Measurements from ENCODE around the gene LMCD1. TPM values are rescaled to one million over a fixed set of nuclear protein-coding genes. Genes with fewer than 3 reads are reported as not detected.

The LMCD1 gene
- total and polyA plus RNA-seq, 8 donors, result 14.0 to 39.4 (median 17.4) TPM

- H3K36me3 ChIP-seq, result no peaks in the 10 kb centered on the region
- H3K27ac ChIP-seq, result no peak overlapping the region
- no peak for FAIRE-seq
- no peak for DNase-seq
- H3K27me3 ChIP-seq, result no peaks in the 10 kb centered on the region
- WGBS, 2 donors, result 63 to 72% methylated on average over 3 of the region's 3 CpGs
- intact Hi-C loops (cut with DNase I), result loop anchor here in 2 of 3 donors (5.0 to 10.0 kb wide), 2 partner anchors 179 to 186 kb away; no protein-coding TSS in a partner anchor
- no peak for TF ChIP-seq CTCF (IDR thresholded peaks at IDR 0.05)
- H3K4me1 ChIP-seq, result no peaks in the 10 kb centered on the region
- no peak overlapping the region for H3K4me3 ChIP-seq
- no peak for ATAC-seq
- no peaks in the 10 kb centered on the region for H3K9me3 ChIP-seq
Observed at GRCh38 chr3:8621141-8621540, 119.5 kb downstream of the LMCD1 start.

DNA sequence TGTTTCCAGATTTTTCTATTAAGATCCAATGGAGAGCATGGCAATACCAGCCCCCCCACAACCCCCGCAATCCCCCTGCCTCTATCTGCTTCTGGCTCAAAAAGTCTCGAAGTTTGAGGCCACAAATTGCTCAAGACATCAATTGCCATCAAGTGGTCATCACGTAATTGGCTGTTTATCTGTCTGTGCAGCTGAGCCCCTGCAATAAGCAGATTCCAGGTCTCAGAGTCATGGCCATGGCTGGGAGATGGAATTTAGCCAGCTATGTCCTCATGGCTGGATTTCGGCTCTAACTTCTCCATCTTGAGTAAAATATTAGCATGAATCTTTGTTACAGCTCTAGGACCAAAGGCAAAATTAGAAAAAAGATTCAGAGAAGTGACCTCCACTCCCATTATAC is 120.2 kb downstream of the LMCD1 start:
- Histone ChIP-seq H3K27me3 (no peaks in the 10 kb centered on the region), H3K4me1 (no peaks in the 10 kb centered on the region), H3K27ac (no peak overlapping the region), H3K9me3 (no peaks in the 10 kb centered on the region), H3K36me3 (no peaks in the 10 kb centered on the region), H3K4me3 (no peak overlapping the region)
- WGBS, 2 donors, result 74 to 82% methylated on average over 4 of the region's 4 CpGs
- ATAC-seq (peak in 1 of 4 donors; percentile 29), DNase-seq (no peak), FAIRE-seq (no peak)
- intact Hi-C loops (cut with DNase I), result loop anchor here in 2 of 3 donors (5.0 to 10.0 kb wide), 2 partner anchors 180 to 187 kb away; no protein-coding TSS in a partner anchor
- TF ChIP-seq CTCF (IDR thresholded peaks at IDR 0.05), result no peak

DNA sequence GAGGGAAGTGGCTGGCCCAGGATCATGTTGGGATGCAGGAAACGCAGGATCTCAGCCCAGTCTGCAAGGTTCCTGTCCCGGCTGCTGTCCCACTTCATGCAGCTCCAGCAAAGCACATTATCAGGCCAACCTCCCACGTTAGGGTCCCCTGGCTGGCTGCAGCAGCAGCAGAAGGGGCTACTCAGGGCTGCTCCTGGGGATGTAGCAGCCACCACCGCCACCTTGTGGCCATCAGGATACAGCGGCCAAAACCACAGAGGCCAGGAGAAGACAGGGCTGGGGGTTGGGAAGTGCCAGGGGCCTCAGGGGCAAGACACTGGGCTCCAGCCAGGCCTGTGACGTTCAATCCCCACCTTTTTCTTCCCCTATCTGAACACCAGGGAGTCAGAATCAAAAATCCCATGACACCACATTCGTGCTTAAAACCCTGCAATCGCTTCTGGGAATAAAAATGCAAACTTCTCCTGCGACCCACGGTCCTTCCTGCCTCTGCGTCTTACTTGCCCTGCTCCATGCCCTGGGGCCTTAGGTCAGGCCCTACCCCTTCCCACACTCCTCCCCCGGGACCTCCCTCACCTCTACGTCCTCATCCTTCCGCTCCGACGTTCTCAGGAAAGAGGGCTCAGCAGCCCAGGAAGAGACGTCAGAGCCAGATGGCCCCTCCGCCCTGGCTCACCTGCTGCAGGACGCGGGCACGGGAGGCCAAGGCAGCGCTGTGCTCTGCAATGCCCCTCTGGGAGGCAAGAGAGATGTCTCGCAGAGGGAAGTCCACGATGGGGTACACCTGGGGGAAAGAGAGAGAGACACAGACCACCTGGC is 121.5 kb downstream of the LMCD1 start:
- FAIRE-seq, result no peak
- intact Hi-C loops (cut with DNase I), result loop anchor here in 2 of 3 donors (5.0 to 10.0 kb wide), 2 partner anchors 181 to 188 kb away; no protein-coding TSS in a partner anchor
- DNase-seq, result peak; percentile 46 to 84 (median 68)
- H3K27ac ChIP-seq, result no peak overlapping the region
- H3K36me3 ChIP-seq, result no peaks in the 10 kb centered on the region
- H3K9me3 ChIP-seq, result no peaks in the 10 kb centered on the region
- H3K4me3 ChIP-seq, result no peak overlapping the region
- no peaks in the 10 kb centered on the region for H3K27me3 ChIP-seq
- H3K4me1 ChIP-seq, result no peaks in the 10 kb centered on the region
- peak; percentile 93 to 97 (median 94) for ATAC-seq
- WGBS, 2 donors, result 28 to 41% methylated on average over 24 of the region's 24 CpGs
- TF ChIP-seq CTCF (IDR thresholded peaks at IDR 0.05), result peak; percentile 77 to 91 (median 87)

DNA sequence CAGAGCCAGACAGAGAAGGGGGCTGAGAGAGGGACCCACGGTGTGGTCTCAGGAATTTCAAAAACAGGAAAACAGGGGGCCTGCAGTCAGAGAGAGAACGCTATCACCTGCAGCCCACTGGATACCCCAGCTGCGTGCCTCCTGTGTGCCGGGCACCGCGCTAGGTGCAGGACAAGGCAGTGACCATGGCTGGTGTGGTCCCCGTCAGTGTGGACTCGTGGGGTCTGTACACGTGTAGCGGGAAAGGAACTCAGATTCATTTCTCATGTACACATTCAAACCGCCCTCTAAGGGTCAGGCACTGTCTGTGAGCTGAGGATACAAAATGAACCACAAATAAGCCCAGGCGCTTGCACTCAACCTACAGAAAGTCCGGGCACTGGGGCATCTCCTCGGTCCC is 122.1 kb downstream of the LMCD1 start:
- H3K9me3 ChIP-seq, result no peaks in the 10 kb centered on the region
- FAIRE-seq (no peak), ATAC-seq (no peak), DNase-seq (no peak)
- WGBS, 2 donors, result 73 to 78% methylated on average over 12 to 14 of the region's 14 CpGs
- intact Hi-C loops (cut with DNase I), result loop anchor here in 2 of 3 donors (5.0 to 10.0 kb wide), 2 partner anchors 181 to 189 kb away; no protein-coding TSS in a partner anchor
- H3K36me3 ChIP-seq, result no peaks in the 10 kb centered on the region
- TF ChIP-seq CTCF (IDR thresholded peaks at IDR 0.05), result no peak
- H3K27me3 ChIP-seq, result no peaks in the 10 kb centered on the region
- no peaks in the 10 kb centered on the region for H3K4me1 ChIP-seq
- H3K27ac ChIP-seq, result no peak overlapping the region
- no peak overlapping the region for H3K4me3 ChIP-seq

Other genes with a start within 250 kb of the LMCD1 start
- under 1 TPM; 0.06 to 0.78 (median 0.16) TPM for gene SSUH2, start 143.0 kb downstream of the LMCD1 start, total RNA-seq
- gene SSUH2, start 143.0 kb downstream of the LMCD1 start, polyA plus RNA-seq, result 1 to 10 TPM in 1 of 2 donors, under 1 TPM in 1; 0.42 to 1.8 TPM
- gene CAV3, start 232.0 kb downstream of the LMCD1 start, total RNA-seq, result not detected
- not detected for gene CAV3, start 232.0 kb downstream of the LMCD1 start, polyA plus RNA-seq

Measured in pancreas (tissue), 10 donors.